Activated gamma-delta T cell (primary cell): Measurements from ENCODE around the gene TTC31.

ENCODE experiments used
- DNase-seq: peaks from one replicate; lab custom pipeline; 2025; lab: John Stamatoyannopoulos, UW

TTC31 gene

GRCh38 chr2:74526649-74527230 is 43.9 kb downstream of the TTC31 start:
- no peak for DNase-seq

- no peak for DNase-seq
Observed at GRCh38 chr2:74527741-74528140, 44.9 kb downstream of the TTC31 start.

- DNase-seq, result no peak
Observed at GRCh38 chr2:74528600-74529356, 45.9 kb downstream of the TTC31 start.

GRCh38 chr2:74529357-74530238 is 46.7 kb downstream of the TTC31 start, which contains the start of the genes AUP1 and HTRA2:
AUP1 (minus strand) TSS chr2:74529706; CDS start chr2:74529629, 77 bp downstream.
HTRA2 (plus strand) TSS chr2:74529933; CDS start chr2:74530007, 74 bp downstream.
- peak; percentile 86 for DNase-seq

- DNase-seq, result peak; percentile 53
Observed at GRCh38 chr2:74530239-74531187, 47.6 kb downstream of the TTC31 start.

- no peak for DNase-seq
Observed at GRCh38 chr2:74531666-74532065, 48.8 kb downstream of the TTC31 start.

GRCh38 chr2:74532222-74532621 is 49.3 kb downstream of the TTC31 start:
- DNase-seq, result no peak

GRCh38 chr2:74533464-74533863 is 50.6 kb downstream of the TTC31 start:
- no peak for DNase-seq

GRCh38 chr2:74534411-74534810 is 51.5 kb downstream of the TTC31 start:
- no peak for DNase-seq

- no peak for DNase-seq
Observed at GRCh38 chr2:74535440-74535965, 52.6 kb downstream of the TTC31 start.

- DNase-seq, result no peak
Observed at GRCh38 chr2:74536166-74536950, 53.5 kb downstream of the TTC31 start.

- DNase-seq, result no peak
Observed at GRCh38 chr2:74537140-74537539, 54.3 kb downstream of the TTC31 start.

- DNase-seq, result no peak
Observed at GRCh38 chr2:74538881-74539339, 56.0 kb downstream of the TTC31 start.

GRCh38 chr2:74540291-74540690 is 57.4 kb downstream of the TTC31 start:
- DNase-seq, result no peak

- DNase-seq, result no peak
Observed at GRCh38 chr2:74542978-74543377, 60.1 kb downstream of the TTC31 start.
